Adrenal gland (tissue), 12 donors: ENCODE measurements around the gene VIPR2. TPM values are rescaled to one million over a fixed set of nuclear protein-coding genes. Genes with fewer than 3 reads are reported as not detected.

ENCODE experiments used
- DNase-seq, 7 donors: peaks; one replicate each; pipeline ENCODE4 v3.0.0-alpha.2; 2019 to 2020
- H3K27ac ChIP-seq, 5 donors: fragments of 200-600 bp; sonication (generic) in 4 of 5; 1 replicate in 3 of 5; 2 replicates in 2 of 5; pipeline versions ENCODE4 v1.5.1 to v1.8.0; 2016 to 2020; ENCODE audit warnings: mild to moderate bottlenecking in 1 of 5
- H3K27me3 ChIP-seq: fragments of 200-600 bp; 2 replicates; pipeline ENCODE4 v1.8.0; 2021
- H3K36me3 ChIP-seq, 2 donors: fragments of 200-600 bp; replicated peaks in 1 of 2; 1 replicate in 1 of 2; 2 replicates in 1 of 2; pipeline versions ENCODE4 v1.5.1 to v1.8.0; 2018 to 2022
- H3K4me1 ChIP-seq, 2 donors: fragments of 200-600 bp; replicated peaks in 1 of 2; 1 replicate in 1 of 2; 2 replicates in 1 of 2; pipeline versions ENCODE4 v1.5.1 to v1.8.0; 2018 to 2021
- H3K4me3 ChIP-seq, 4 donors: fragments of 200-600 bp; sonication (generic) in 3 of 4; one replicate each; pipeline ENCODE4 v1.5.1; 2016 to 2018
- H3K9me3 ChIP-seq, 3 donors: fragments of 200-600 bp; sonication (generic) in 1 of 3; replicated peaks in 1 of 3; 1 replicate in 2 of 3; 2 replicates in 1 of 3; pipeline versions ENCODE4 v1.5.1 to v1.8.0; 2016 to 2021
- POLR2A ChIP-seq, 2 donors: fragments of 450-650 bp; IDR thresholded peaks; one replicate each; pipeline ENCODE4 v1.6.1; 2017; ENCODE audit warnings: antibody characterized with exemption in 2 of 2, mild to moderate bottlenecking in 2 of 2, moderate library complexity in 1 of 2
- WGBS, 4 donors: extraction: QIAGEN DNeasy Blood & Tissue Kit in 2 of 4; methylation state at CpG; one replicate each; pipeline versions ENCODE4 v1.1.5 to v1.1.7; 2013 to 2017; 5-methylcytosine and 5-hydroxymethylcytosine counted together
- intact Hi-C, 2 donors: fragments of 100-400 bp; cut with DNase I; formaldehyde crosslinking; loops; one replicate each; pipeline versions ENCODE4 v1.14.1 to v1.15.0; 2022 to 2023
- polyA plus RNA-seq, 3 donors: library from polyadenylated mRNA; stranded (reverse); fragments of 200-250 nt in 2 of 3; fragments of 350-450 nt in 1 of 3; fragmentation: Illumina TruSeq in 1 of 3; extraction: RNeasy Lipid Tissue Mini Kit (QIAGEN cat#74804) in 1 of 3; gene quantifications; one replicate each; pipeline ENCODE4 v1.2.3, GENCODE V29; 2013 to 2014
- total RNA-seq, 9 donors: library from RNA; depleted of rRNA in 4 of 9; stranded (reverse); fragments of >200 nt in 4 of 9; fragments of 120-200 nt in 1 of 9; fragmentation: NEBNext Ultra II Directional in 1 of 9; extraction: Animal tissue kit (Norgen Biotek cat#: 25700) in 1 of 9; gene quantifications; one replicate each; pipeline versions ENCODE4 v1.1.0 to v1.2.4, GENCODE V29; 2013 to 2023
- TF ChIP-seq, protein P1 (sequence below), 6 experiments: fragments of 450-650 bp in 4 of 6; fragments of 200-600 bp in 2 of 6; sonication (generic) in 1 of 6; IDR thresholded peaks; 1 replicate in 5 of 6; 2 replicates in 1 of 6; pipeline versions ENCODE4 v1.5.1 to v1.8.0; 2016 to 2021; ENCODE audit warnings: antibody characterized with exemption in 6 of 6, mild to moderate bottlenecking in 2 of 6, moderate library complexity in 1 of 6
- donor health status: healthy with polysubstance abuse.
- donor health status: Bipolar disorder and iron deficiency.
- donor health status: DM: yes; HTN: yes; CAD: no.
- donor health status: DM: no; HTN: no; CAD: no.
- donor health status: DM: no; HTN: no; CAD: no.
- donor health status: DM: yes; HTN: yes; CAD: no.

The VIPR2 gene
- total and polyA plus RNA-seq, 12 donors: 0.06 to 3.8 (median 0.80) TPM

DNA sequence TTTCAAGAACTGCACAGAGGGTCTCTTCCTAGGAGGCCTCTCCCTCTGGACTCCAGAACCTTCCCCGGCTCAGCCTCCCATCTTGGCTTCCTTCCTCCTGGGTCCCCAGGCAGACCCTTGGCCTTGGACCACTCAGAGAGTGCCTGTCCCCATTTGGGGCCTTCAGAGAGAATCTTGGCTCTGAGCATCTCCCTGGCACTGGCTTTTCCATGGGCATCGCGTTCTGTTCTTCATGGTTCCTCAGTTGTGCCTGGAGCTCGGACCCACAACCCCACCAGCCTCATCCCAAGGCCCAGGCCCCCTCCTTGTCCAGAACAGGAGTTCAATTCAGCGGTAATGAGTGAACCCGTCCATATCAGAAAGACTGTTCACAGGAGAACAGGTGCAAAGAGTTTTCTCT lies 73.4 kb downstream of the VIPR2 start:
- Histone ChIP-seq H3K36me3 (no peaks in the 10 kb centered on the region), H3K4me3 (no peak overlapping the region), H3K9me3 (no peaks in the 10 kb centered on the region), H3K4me1 (no peaks in the 10 kb centered on the region), H3K27ac (no peak overlapping the region), H3K27me3 (no peaks in the 10 kb centered on the region)
- intact Hi-C loops: no loop called here
- TF ChIP-seq POLR2A (IDR thresholded peaks at IDR 0.05): no peak
- TF ChIP-seq, protein P1, sequence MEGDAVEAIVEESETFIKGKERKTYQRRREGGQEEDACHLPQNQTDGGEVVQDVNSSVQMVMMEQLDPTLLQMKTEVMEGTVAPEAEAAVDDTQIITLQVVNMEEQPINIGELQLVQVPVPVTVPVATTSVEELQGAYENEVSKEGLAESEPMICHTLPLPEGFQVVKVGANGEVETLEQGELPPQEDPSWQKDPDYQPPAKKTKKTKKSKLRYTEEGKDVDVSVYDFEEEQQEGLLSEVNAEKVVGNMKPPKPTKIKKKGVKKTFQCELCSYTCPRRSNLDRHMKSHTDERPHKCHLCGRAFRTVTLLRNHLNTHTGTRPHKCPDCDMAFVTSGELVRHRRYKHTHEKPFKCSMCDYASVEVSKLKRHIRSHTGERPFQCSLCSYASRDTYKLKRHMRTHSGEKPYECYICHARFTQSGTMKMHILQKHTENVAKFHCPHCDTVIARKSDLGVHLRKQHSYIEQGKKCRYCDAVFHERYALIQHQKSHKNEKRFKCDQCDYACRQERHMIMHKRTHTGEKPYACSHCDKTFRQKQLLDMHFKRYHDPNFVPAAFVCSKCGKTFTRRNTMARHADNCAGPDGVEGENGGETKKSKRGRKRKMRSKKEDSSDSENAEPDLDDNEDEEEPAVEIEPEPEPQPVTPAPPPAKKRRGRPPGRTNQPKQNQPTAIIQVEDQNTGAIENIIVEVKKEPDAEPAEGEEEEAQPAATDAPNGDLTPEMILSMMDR (IDR thresholded peaks at IDR 0.05): no peak
- peak in 1 of 7 donors; percentile 17 for DNase-seq
- 75 to 93% (median 91%) methylated on average over 6 of the region's 6 CpGs for WGBS, 4 donors

DNA sequence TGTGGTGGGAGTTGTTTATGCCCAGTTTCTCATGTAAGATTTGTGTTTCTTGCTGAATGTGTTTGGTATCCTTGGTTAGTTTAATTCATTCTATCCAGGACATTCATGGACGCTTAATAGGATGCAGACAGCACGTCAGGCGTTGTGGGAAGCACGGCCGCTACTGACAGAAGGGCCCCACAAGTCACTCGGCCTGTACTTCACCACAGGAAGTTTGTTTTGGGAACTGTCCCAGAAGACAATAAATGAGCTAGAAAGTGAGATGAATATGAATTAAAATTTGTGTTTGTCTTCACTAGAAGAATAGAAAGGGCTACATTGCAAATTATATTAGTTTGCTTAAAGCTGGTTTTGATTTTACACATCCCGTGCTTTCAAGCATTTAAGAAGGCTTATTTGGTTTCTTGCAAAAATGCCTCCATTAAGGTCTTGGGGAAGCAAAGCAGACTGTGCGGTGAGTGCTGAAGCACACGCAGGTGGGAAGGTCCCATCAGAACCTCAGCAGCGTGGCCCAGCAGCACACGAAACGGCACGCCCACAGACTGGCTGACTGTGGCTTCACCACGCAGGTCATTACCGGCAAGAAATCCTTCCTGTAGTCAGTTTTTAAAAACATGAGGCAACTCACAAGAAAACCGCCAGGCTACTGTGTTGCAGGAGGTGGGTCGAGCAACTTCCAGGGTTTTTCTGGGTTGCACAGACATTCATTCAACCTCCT lies 74.1 kb downstream of the VIPR2 start:
- DNase-seq: peak in 3 of 7 donors; percentile 10 to 52 (median 30)
- 55 to 61% (median 59%) methylated on average over 17 of the region's 17 CpGs for WGBS, 4 donors
- Histone ChIP-seq H3K27me3 (no peaks in the 10 kb centered on the region), H3K4me3 (no peak overlapping the region), H3K27ac (no peak overlapping the region), H3K4me1 (no peaks in the 10 kb centered on the region), H3K36me3 (no peaks in the 10 kb centered on the region), H3K9me3 (no peaks in the 10 kb centered on the region)
- intact Hi-C loops: no loop called here
- TF ChIP-seq POLR2A (IDR thresholded peaks at IDR 0.05): no peak
- TF ChIP-seq, protein P1 (IDR thresholded peaks at IDR 0.05): no peak

- H3K27ac ChIP-seq: peak overlapping the region in 2 of 5 donors; percentile 21 to 40
- TF ChIP-seq, protein P1 (IDR thresholded peaks at IDR 0.05): no peak
- TF ChIP-seq POLR2A (IDR thresholded peaks at IDR 0.05): no peak
- no peak overlapping the region for H3K4me3 ChIP-seq
- intact Hi-C loops: no loop called here
- 86 to 91% (median 89%) methylated on average over 14 of the region's 14 CpGs for whole genome bisulfite sequencing, 4 donors
- DNase-seq: peak in 1 of 7 donors; percentile 29
- no peaks in the 10 kb centered on the region for H3K36me3 ChIP-seq
- H3K27me3 ChIP-seq: no peaks in the 10 kb centered on the region
- no peaks in the 10 kb centered on the region for H3K4me1 ChIP-seq
- H3K9me3 ChIP-seq: no peaks in the 10 kb centered on the region
Measured at GRCh38 chr7:159068893-159069448, 75.7 kb downstream of the VIPR2 start.

DNA sequence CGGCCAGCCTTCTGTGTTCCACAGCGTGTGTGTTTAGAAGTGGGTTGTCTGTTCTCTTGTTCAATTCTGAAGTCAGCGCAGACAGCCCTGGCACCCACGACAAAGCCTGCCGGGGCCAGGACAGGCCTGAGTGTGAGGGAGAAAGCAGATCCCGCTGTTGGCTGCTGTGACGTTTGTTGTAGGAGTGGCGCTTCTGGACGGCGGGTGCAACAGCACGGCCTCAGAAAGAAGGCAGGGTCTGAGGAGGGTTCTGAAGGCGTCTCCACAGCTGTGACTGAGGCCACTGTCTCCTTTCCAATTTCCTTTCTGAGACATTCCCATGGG lies 76.2 kb downstream of the VIPR2 start:
- Histone ChIP-seq H3K4me1 (no peaks in the 10 kb centered on the region), H3K27me3 (no peaks in the 10 kb centered on the region), H3K27ac (peak overlapping the region in 1 of 5 donors; percentile 40), H3K4me3 (no peak overlapping the region), H3K9me3 (no peaks in the 10 kb centered on the region), H3K36me3 (no peaks in the 10 kb centered on the region)
- TF ChIP-seq POLR2A (IDR thresholded peaks at IDR 0.05): no peak
- TF ChIP-seq, protein P1 (IDR thresholded peaks at IDR 0.05): no peak
- WGBS, 4 donors: 72 to 85% (median 75%) methylated on average over 10 to 12 of the region's 12 CpGs
- intact Hi-C loops: no loop called here
- peak in 3 of 7 donors; percentile 13 to 69 (median 26) for DNase-seq
